Measurements from ENCODE around the gene FYB2.

FYB2 gene

DNA sequence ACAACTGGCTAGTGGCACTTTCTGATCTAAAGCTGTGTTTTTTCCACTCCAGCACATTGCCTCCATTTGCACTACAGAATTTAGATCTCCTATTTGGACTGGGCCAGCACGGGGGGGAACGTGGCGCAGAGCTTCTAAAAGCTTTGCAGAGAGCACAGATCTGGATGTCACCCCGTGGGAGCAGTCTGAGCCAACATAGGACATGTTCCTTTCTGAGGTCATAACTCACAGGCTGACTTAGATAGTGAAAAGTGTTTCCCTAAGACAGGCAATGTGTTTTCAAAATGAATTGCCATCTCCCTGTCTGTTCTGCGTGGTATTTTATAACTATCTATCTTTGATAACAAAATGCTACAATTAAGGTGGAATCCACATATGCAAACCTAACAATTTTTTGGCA, 31.7 kb upstream of the FYB2 start:
- no peak for ATAC-seq
- TF ChIP-seq, protein P1, sequence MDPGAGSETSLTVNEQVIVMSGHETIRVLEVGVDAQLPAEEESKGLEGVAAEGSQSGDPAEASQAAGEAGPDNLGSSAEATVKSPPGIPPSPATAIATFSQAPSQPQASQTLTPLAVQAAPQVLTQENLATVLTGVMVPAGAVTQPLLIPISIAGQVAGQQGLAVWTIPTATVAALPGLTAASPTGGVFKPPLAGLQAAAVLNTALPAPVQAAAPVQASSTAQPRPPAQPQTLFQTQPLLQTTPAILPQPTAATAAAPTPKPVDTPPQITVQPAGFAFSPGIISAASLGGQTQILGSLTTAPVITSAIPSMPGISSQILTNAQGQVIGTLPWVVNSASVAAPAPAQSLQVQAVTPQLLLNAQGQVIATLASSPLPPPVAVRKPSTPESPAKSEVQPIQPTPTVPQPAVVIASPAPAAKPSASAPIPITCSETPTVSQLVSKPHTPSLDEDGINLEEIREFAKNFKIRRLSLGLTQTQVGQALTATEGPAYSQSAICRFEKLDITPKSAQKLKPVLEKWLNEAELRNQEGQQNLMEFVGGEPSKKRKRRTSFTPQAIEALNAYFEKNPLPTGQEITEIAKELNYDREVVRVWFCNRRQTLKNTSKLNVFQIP (CRISPR knock-in tag; IDR thresholded peaks at IDR 0.05; ENCODE audit: borderline replicate concordance, low read depth) = no peak
- TF ChIP-seq ISL1 (CRISPR knock-in tag; IDR thresholded peaks at IDR 0.05) (no peak), ZNF8 (CRISPR knock-in tag; IDR thresholded peaks at IDR 0.05) (no peak), OSR1 (CRISPR knock-in tag; IDR thresholded peaks at IDR 0.05) (no peak), ZFP30 (CRISPR knock-in tag; IDR thresholded peaks at IDR 0.05) (no peak), ZFP3 (CRISPR knock-in tag; IDR thresholded peaks at IDR 0.05) (no peak), CSRNP3 (CRISPR knock-in tag; IDR thresholded peaks at IDR 0.05) (no peak), ZNF565 (CRISPR knock-in tag; conservative IDR thresholded peaks at IDR 0.05; ENCODE audit: low read depth) (no peak), ARNTL (CRISPR knock-in tag; IDR thresholded peaks at IDR 0.05; ENCODE audit: borderline replicate concordance, low read depth) (no peak), PATZ1 (CRISPR knock-in tag; IDR thresholded peaks at IDR 0.05; ENCODE audit: borderline replicate concordance) (no peak), TCF4 (CRISPR knock-in tag; IDR thresholded peaks at IDR 0.05; ENCODE audit: borderline replicate concordance) (no peak), TSHZ2 (CRISPR knock-in tag; IDR thresholded peaks at IDR 0.05) (no peak), ESRRG (CRISPR knock-in tag; IDR thresholded peaks at IDR 0.05) (no peak), CSDC2 (CRISPR knock-in tag; IDR thresholded peaks at IDR 0.05) (no peak)
- TF ChIP-seq, protein P2, sequence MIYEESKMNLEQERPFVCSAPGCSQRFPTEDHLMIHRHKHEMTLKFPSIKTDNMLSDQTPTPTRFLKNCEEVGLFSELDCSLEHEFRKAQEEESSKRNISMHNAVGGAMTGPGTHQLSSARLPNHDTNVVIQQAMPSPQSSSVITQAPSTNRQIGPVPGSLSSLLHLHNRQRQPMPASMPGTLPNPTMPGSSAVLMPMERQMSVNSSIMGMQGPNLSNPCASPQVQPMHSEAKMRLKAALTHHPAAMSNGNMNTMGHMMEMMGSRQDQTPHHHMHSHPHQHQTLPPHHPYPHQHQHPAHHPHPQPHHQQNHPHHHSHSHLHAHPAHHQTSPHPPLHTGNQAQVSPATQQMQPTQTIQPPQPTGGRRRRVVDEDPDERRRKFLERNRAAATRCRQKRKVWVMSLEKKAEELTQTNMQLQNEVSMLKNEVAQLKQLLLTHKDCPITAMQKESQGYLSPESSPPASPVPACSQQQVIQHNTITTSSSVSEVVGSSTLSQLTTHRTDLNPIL (CRISPR knock-in tag; IDR thresholded peaks at IDR 0.05; ENCODE audit: low read depth) = no peak

DNA sequence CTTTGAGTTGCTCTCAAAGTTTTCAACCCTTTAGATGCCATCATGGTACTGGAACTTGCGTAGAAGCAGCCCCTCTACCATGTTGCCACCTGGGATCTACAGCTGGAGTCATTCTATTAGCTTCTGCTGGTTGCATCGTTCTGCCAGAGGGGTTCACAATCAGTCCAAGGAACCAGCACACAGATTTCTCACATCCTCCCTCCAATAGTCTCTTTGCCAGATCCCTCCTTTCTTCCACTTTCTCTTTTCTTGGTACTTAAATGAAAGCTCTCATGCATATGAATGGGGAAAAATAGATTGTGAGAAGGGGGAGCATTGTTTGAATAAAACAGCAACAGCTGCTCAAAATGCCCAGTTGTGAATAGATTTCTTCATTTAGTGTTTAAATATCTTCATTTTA, 31.2 kb upstream of the FYB2 start:
- TF ChIP-seq, protein P1 (CRISPR knock-in tag; IDR thresholded peaks at IDR 0.05; ENCODE audit: borderline replicate concordance, low read depth) = no peak
- TF ChIP-seq PATZ1 (CRISPR knock-in tag; IDR thresholded peaks at IDR 0.05; ENCODE audit: borderline replicate concordance) = no peak
- no peak for ATAC-seq

DNA sequence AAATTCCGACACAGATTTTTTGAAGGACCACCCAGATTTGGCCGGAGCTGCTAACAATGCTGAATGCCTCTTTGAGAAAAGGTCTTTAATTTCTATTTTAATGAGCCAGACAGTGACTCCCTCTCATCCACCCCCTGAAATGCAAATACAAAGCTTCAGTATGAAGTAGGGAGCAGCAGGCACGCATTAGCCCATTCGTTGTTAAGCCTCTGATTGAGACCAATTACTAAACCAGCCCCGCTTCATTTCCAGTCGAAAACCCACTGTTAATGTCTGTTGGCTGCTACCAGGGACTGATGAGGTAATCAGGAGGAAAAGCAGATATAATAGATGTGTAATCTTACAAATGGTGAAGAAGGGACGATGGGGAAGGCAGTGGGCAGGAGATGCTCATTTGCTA, 30.5 kb upstream of the FYB2 start:
- ATAC-seq = no peak
- TF ChIP-seq CSRNP3 (CRISPR knock-in tag; IDR thresholded peaks at IDR 0.05) = no peak
- TF ChIP-seq ARNTL (CRISPR knock-in tag; IDR thresholded peaks at IDR 0.05; ENCODE audit: borderline replicate concordance, low read depth) = no peak
- TF ChIP-seq PATZ1 (CRISPR knock-in tag; IDR thresholded peaks at IDR 0.05; ENCODE audit: borderline replicate concordance) = no peak
- TF ChIP-seq RARB (CRISPR knock-in tag; IDR thresholded peaks at IDR 0.05) = no peak
- TF ChIP-seq ZC3H10 (CRISPR knock-in tag; IDR thresholded peaks at IDR 0.05) = no peak
